Measurements from ENCODE around the gene PLXNA2. TPM values are rescaled to one million over a fixed set of nuclear protein-coding genes. Genes with fewer than 3 reads are reported as not detected.

Gene PLXNA2
- total and polyA plus RNA-seq, 2 donors (not counting 1 experiment from before 2014, with no cell fraction given): 0.31 to 1.2 TPM

GRCh38 chr1:208248307-208248801 is 4.2 kb upstream of the PLXNA2 start:
- Mint-ChIP-seq H3K27me3 (peaks cover 24% of the 10 kb centered on the region), H3K9me3 (ENCODE audit: insufficient read depth) (no peaks in the 10 kb centered on the region), H3K27ac (no peak overlapping the region), H3K4me3 (no peak overlapping the region), H3K4me1 (peaks cover 11% of the 10 kb centered on the region)
- H3K4me2 ChIP-seq (replicated peaks; ENCODE audit: low read depth, low read length, poor library complexity, severe bottlenecking): no peak overlapping the region
- ChIA-PET POLR2A (no interaction called here), CTCF (interaction anchor here (3.7 kb wide), 1 partner anchor 11 kb away, joined by 15 read pairs; no protein-coding TSS in a partner anchor)
- H3K27me3 ChIP-seq (replicated peaks in 1 of 4; ENCODE audit: control extremely low read depth in 1 of 4, control insufficient read depth in 3 of 4, insufficient read depth in 4 of 4, low read length in 3 of 4): peaks cover 0 to 11% (median 4%) of the 10 kb centered on the region in 4 experiments
- peaks cover 3 to 10% of the 10 kb centered on the region in 2 donors for H3K4me1 ChIP-seq (ENCODE audit: control insufficient read depth in 2 of 2, insufficient read depth in 2 of 2, low read length in 2 of 2)
- H2AFZ ChIP-seq (ENCODE audit: insufficient read depth, low read depth, low read length, poor library complexity, severe bottlenecking): no peak overlapping the region
- H4K20me1 ChIP-seq (ENCODE audit: control insufficient read depth, insufficient read depth, low read length, poor library complexity, severe bottlenecking): no peaks in the 10 kb centered on the region
- 82% methylated on average over 5 of the region's 7 CpGs for WGBS (ENCODE audit: insufficient coverage)
- ATAC-seq (ENCODE audit: low read depth): no peak
- no peak overlapping the region for H3K4me3 ChIP-seq (ENCODE audit: control extremely low read depth in 1 of 5, extremely low read depth in 1 of 5, insufficient read depth in 1 of 5, low read depth in 2 of 5, low read length in 4 of 5)
- no peaks in the 10 kb centered on the region for H3K9me3 ChIP-seq (ENCODE audit: control extremely low read depth in 1 of 3, control insufficient read depth in 2 of 3, insufficient read depth in 1 of 3, low read length in 2 of 3)
- no peaks in the 10 kb centered on the region for H3K79me2 ChIP-seq (ENCODE audit: control insufficient read depth, insufficient read depth, low read length)
- no peak for DNase-seq
- no peaks in the 10 kb centered on the region for H3K36me3 ChIP-seq (replicated peaks in 1 of 2; ENCODE audit: control extremely low read depth in 1 of 2, control insufficient read depth in 1 of 2, extremely low read depth in 1 of 2, insufficient read depth in 2 of 2, low read length in 1 of 2)
- H3K9ac ChIP-seq (ENCODE audit: low read length): no peak overlapping the region
- intact Hi-C loops (cut with micrococcal nuclease): loop anchor here (10.0 kb wide), 1 partner anchor 364 kb away; no protein-coding TSS in a partner anchor
- no peak for TF ChIP-seq EZH2 (IDR thresholded peaks at IDR 0.05; ENCODE audit: borderline replicate concordance, insufficient read depth, low read depth, low read length, poor library complexity, severe bottlenecking)
- no peak for TF ChIP-seq CTCF (IDR thresholded peaks at IDR 0.05)
- no peak overlapping the region for H3K27ac ChIP-seq (ENCODE audit: low read length in 2 of 2)

DNA sequence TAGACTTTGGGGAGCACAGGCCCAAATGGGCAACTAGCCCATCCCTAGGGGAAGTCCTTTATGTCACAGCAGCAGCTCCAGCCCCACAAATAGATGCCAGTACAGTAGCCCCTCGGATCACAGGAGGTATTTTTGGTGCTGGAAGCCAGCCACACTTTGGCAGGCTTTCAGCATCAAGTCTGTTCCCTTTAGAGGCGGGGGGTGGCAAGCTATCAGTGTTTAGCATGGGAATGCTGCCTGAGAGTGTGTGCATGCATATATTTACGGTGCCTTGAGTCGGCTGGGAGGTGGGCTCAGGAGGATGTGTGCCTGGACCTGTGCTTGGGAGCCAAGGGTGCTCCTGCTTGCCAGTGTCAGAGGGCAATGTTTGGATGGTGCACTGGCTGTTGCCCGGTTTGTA is 3.5 kb upstream of the PLXNA2 start:
- Histone ChIP-seq H3K9ac (ENCODE audit: low read length) (no peak overlapping the region), H3K36me3 (replicated peaks in 1 of 2; ENCODE audit: control extremely low read depth in 1 of 2, control insufficient read depth in 1 of 2, extremely low read depth in 1 of 2, insufficient read depth in 2 of 2, low read length in 1 of 2) (no peaks in the 10 kb centered on the region), H3K9me3 (ENCODE audit: control extremely low read depth in 1 of 3, control insufficient read depth in 2 of 3, insufficient read depth in 1 of 3, low read length in 2 of 3) (no peaks in the 10 kb centered on the region), H3K4me1 (ENCODE audit: control insufficient read depth in 2 of 2, insufficient read depth in 2 of 2, low read length in 2 of 2) (peaks cover 7 to 14% of the 10 kb centered on the region in 2 donors), H3K79me2 (ENCODE audit: control insufficient read depth, insufficient read depth, low read length) (no peaks in the 10 kb centered on the region), H3K27me3 (replicated peaks in 1 of 4; ENCODE audit: control extremely low read depth in 1 of 4, control insufficient read depth in 3 of 4, insufficient read depth in 4 of 4, low read length in 3 of 4) (peaks cover 0 to 14% (median 5%) of the 10 kb centered on the region in 4 experiments), H4K20me1 (ENCODE audit: control insufficient read depth, insufficient read depth, low read length, poor library complexity, severe bottlenecking) (no peaks in the 10 kb centered on the region), H3K4me2 (replicated peaks; ENCODE audit: low read depth, low read length, poor library complexity, severe bottlenecking) (no peak overlapping the region), H3K4me3 (ENCODE audit: control extremely low read depth in 1 of 5, extremely low read depth in 1 of 5, insufficient read depth in 1 of 5, low read depth in 2 of 5, low read length in 4 of 5) (no peak overlapping the region), H3K27ac (ENCODE audit: low read length in 2 of 2) (no peak overlapping the region), H2AFZ (ENCODE audit: insufficient read depth, low read depth, low read length, poor library complexity, severe bottlenecking) (no peak overlapping the region)
- ChIA-PET POLR2A (no interaction called here), CTCF (interaction anchor here (0.6 to 3.7 kb wide), 2 partner anchors 10 to 58 kb away, joined by 3 to 15 read pairs; no protein-coding TSS in a partner anchor)
- DNase-seq: no peak
- no peak for TF ChIP-seq CTCF (IDR thresholded peaks at IDR 0.05)
- TF ChIP-seq EZH2 (IDR thresholded peaks at IDR 0.05; ENCODE audit: borderline replicate concordance, insufficient read depth, low read depth, low read length, poor library complexity, severe bottlenecking): no peak
- Mint-ChIP-seq H3K4me1 (peaks cover 11% of the 10 kb centered on the region), H3K4me3 (no peak overlapping the region), H3K27me3 (peaks cover 19% of the 10 kb centered on the region), H3K27ac (no peak overlapping the region), H3K9me3 (ENCODE audit: insufficient read depth) (no peaks in the 10 kb centered on the region)
- intact Hi-C loops (cut with micrococcal nuclease): loop anchor here (10.0 kb wide), 1 partner anchor 363 kb away; no protein-coding TSS in a partner anchor
- no peak for ATAC-seq (ENCODE audit: low read depth)
- 89% methylated on average over 2 of the region's 5 CpGs for WGBS (ENCODE audit: insufficient coverage)
